Activated CD4-positive, CD25-positive, alpha-beta regulatory T cell treated with anti-CD3 and anti-CD28 coated beads, Interleukin-2, amount 50 U/mL, for 24 hours (primary cell): ENCODE results near the gene NLK.
"Not testable (repeated sequence)": the region's sequence is repeated elsewhere in the genome, so short reads cannot be mapped to it uniquely, and the experiment has no call there.

Source experiments
- ATAC-seq, 2 donors: fragments of 150-1000 bp; cut with Tn5 transposase; one replicate each; pipeline ENCODE4 v1.10.0; 2021; ENCODE audit warnings: mild to moderate bottlenecking in 1 of 2, moderate library complexity in 1 of 2

The NLK gene

DNA sequence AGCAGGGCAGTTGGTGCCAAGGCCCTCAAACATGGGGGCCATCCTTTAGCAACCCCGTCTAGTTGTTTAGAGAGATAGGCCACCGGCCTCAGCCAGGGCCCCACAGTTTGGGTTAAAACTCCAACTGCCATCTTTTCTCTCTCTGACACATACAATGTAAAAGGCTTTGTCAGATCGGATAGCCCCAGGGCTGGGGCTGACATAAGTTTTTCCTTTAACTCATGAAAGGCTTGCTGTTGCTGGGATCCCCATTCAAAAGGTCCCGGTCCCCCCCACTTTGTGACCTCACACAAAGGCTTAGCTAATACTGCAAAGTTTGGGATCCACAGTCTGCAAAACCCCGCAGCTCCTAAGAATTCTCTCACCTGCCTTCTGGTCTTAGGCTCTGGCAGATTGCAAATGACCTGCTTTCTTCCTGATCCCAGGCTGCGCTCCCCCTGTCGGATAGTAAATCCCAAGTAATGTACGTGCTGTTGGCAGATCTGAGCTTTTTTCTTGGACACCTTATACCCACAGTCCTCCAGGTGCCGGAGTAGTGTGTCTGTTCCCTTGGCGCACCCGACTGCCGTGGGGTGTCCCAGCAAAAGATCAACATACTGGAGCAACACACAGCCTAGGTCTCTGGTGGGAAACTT, 192.7 kb downstream of the NLK start:
- not testable (repeated sequence) for ATAC-seq

DNA sequence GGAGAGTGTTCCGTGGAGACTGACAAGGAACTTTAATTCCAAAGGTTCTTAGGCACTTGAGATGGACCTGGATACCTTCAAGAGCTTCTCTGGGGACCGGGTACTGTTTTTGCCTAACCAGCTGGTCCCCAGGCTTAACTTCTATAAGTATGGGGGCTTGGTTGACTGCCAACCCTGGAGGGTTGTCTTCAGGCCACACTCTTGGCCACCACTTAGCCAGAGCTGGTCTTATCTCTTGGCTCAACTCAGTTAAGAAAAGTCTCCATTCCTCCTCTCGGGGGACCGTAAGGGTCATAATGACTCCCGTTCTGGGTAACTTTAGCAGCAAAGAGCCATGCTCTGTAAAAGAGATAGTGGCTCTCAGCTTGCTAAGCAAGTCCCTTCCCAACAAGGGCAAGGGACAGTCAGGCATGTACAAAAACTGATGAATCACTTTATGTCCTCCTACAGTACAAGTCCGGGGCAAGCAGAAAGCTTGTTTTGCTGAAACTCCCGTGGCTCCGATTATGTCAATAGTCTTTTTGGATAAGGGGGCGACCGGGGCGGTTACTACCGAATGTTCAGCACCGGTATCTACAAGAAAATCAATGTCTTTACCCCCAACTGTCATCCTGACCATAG, 193.7 kb downstream of the NLK start:
- ATAC-seq, result not testable (repeated sequence)

- ATAC-seq, result not testable (repeated sequence)
Observed at GRCh38 chr17:28238547-28239270, 196.2 kb downstream of the NLK start.

- no peak for ATAC-seq
Observed at GRCh38 chr17:28239271-28239624, 196.8 kb downstream of the NLK start.

- ATAC-seq, result no peak
Observed at GRCh38 chr17:28240688-28241340, 198.3 kb downstream of the NLK start.

DNA sequence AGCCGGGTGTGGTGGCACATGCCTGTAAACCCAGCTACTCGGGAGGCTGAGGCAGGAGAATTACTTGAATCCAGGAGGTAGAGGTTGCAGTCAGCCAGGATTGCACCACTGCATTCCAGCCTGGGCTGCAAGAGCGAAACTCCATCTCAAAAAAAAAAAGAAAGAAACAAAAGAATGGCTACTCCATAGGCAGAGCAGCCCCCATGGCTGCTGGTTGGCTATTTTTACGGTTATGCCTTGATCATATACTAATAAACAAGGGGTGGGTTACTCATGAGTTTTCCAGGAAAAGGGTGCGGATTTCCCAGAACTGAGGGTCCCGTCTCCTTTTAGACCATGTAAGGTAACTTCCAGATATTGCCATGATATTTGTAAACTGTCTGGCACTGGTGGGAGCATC, 200.3 kb downstream of the NLK start:
- ATAC-seq, result no peak

GRCh38 chr17:28243268-28243667, 200.8 kb downstream of the NLK start:
- ATAC-seq, result not testable (repeated sequence)

GRCh38 chr17:28244446-28244845, 202.0 kb downstream of the NLK start:
- ATAC-seq, result no peak
